Transverse colon (tissue), 4 donors: Measurements from ENCODE around the gene TIGD1. TPM values are rescaled to one million over a fixed set of nuclear protein-coding genes. Genes with fewer than 3 reads are reported as not detected.
A peak's percentile ranks its signal among the peaks of the same experiment; 100 is the strongest.

Source experiments
- DNase-seq: peaks from one replicate; pipeline ENCODE4 v3.0.0-alpha.2; 2019
- H3K27ac ChIP-seq, 4 donors: fragments of 200-600 bp; sonication (generic); 2 replicates each; pipeline ENCODE4 v1.5.1; 2016 to 2018; ENCODE audit warnings: inconsistent platforms in 4 of 4
- H3K27me3 ChIP-seq: fragments of 200-600 bp; sonication (generic); 2 replicates; pipeline ENCODE4 v1.5.1; 2017; ENCODE audit warnings: inconsistent platforms
- H3K36me3 ChIP-seq, 4 donors: fragments of 200-600 bp; sonication (generic); 2 replicates each; pipeline ENCODE4 v1.5.1; 2017 to 2019; ENCODE audit warnings: inconsistent platforms in 4 of 4
- H3K4me1 ChIP-seq, 4 donors: fragments of 200-600 bp; sonication (generic); 2 replicates each; pipeline ENCODE4 v1.5.1; 2017 to 2020; ENCODE audit warnings: inconsistent platforms in 4 of 4
- H3K4me3 ChIP-seq, 4 donors: fragments of 200-600 bp; sonication (generic); 1 replicate in 1 of 4; 2 replicates in 3 of 4; pipeline versions ENCODE4 v1.5.1 to v1.6.1; 2017 to 2019; ENCODE audit warnings: inconsistent platforms in 4 of 4
- H3K9me3 ChIP-seq, 2 donors: fragments of 200-600 bp; sonication (generic); 2 replicates each; pipeline ENCODE4 v1.5.1; 2017 to 2019; ENCODE audit warnings: inconsistent platforms in 2 of 2
- EP300 ChIP-seq: sonication (generic); formaldehyde crosslinking; IDR thresholded peaks from one replicate; pipeline ENCODE4 v1.6.1; 2017; ENCODE audit warnings: antibody characterized with exemption, low read depth
- POLR2A ChIP-seq: fragments of 450-650 bp; IDR thresholded peaks from one replicate; pipeline ENCODE4 v1.6.1; 2016; ENCODE audit warnings: antibody characterized with exemption, mild to moderate bottlenecking, moderate library complexity
- POLR2AphosphoS5 ChIP-seq, 3 donors: sonication (generic); formaldehyde crosslinking; IDR thresholded peaks; one replicate each; pipeline ENCODE4 v1.6.1; 2016; ENCODE audit warnings: antibody characterized with exemption in 3 of 3
- WGBS, 2 donors: methylation state at CpG; one replicate each; pipeline ENCODE4 v1.1.5; 2018; ENCODE audit warnings: low coverage in 1 of 2; 5-methylcytosine and 5-hydroxymethylcytosine counted together
- in situ Hi-C, 4 donors: fragments of 200-750 bp; cut with MboI; loops; one replicate each; pipeline versions ENCODE4 v1.15.0 to v1.15.1; 2017; ENCODE audit warnings: low sequenced_read_pairs in 3 of 4, low pct_ligation_motif_present in 1 of 4, low pct_unique_long_range_greater_than_20kb in 1 of 4
- intact Hi-C: fragments of 100-400 bp; cut with DNase I; formaldehyde crosslinking; loops from one replicate; pipeline ENCODE4 v1.15.1; 2023; ENCODE audit warnings: low total_unique reads
- total RNA-seq, 4 donors: library from RNA; depleted of rRNA; stranded (reverse); fragments of >200 nt; gene quantifications; one replicate each; pipeline ENCODE4 v1.1.0, GENCODE V29; 2016
- TF ChIP-seq, protein P1 (sequence below), 5 experiments: fragments of 200-600 bp in 3 of 5; fragments of 450-650 bp in 2 of 5; sonication (generic) in 3 of 5; IDR thresholded peaks; 1 replicate in 2 of 5; 2 replicates in 3 of 5; pipeline ENCODE4 v1.5.1; 2016 to 2017; ENCODE audit warnings: antibody characterized with exemption in 5 of 5, inconsistent platforms in 3 of 5, mild to moderate bottlenecking in 2 of 5, moderate library complexity in 1 of 5

Gene TIGD1
- total RNA-seq, 4 donors from 2014 or later: 4.6 to 23.1 (median 11.9) TPM

DNA sequence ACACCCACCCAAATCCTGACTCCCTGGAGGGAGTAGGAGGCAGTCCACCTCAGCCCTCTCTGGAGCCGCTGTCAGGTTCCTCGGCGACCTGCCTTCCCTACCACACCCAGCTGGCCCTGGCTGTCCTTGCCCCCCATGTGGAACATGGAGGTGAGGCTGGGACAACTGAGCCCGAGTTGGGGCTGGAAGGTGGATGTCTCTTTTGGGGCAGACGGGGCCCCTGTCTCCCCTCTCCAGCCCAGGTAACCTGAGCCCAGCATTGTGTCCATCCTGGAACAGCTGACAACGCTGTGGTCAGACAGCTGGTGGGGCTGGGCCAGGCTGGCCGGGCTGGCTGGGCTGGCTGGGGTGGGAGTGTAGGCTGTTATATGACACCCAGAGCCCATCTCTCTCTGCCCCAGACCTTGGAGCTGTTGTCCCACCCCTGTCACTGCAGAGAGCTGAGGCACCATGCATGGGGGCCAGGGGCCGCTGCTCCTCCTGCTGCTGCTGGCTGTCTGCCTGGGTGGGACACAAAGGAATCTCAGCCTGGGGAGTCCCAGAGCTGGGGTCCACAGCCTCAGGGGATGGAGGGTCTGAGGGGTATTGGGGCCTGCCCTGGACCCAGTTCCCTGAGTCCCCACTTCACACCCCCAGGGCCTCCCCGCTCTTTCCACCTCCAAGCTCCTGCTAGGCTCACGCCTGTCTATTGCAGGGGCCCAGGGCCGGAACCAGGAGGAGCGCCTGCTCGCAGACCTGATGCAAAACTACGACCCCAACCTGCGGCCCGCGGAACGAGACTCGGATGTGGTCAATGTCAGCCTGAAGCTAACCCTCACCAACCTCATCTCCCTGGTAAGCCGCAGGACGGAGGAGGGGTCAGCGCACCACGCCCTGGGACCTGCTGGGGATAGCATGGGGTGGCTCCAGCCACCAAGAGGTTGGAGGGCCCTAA, 10.8 kb downstream of the TIGD1 start, which contains the start of gene CHRNG:
Gene CHRNG, plus strand, starts transcription at position 395 of the 934 bp plus-strand sequence. Its CDS starts 56 bp downstream, at position 451.
- Histone ChIP-seq H3K4me3 (no peak within 1 kb of the TSS), H3K4me1 (no peaks in the 10 kb centered on the region), H3K9me3 (no peaks in the 10 kb centered on the region), H3K27me3 (peaks cover 42% of the 10 kb centered on the region), H3K36me3 (no peaks in the 10 kb centered on the region), H3K27ac (no peak within 1 kb of the TSS)
- in situ Hi-C loops: no loop called here
- no peak for DNase-seq
- intact Hi-C loops: no loop called here
- TF ChIP-seq EP300 (no peak), POLR2AphosphoS5 (IDR thresholded peaks at IDR 0.05) (no peak), POLR2A (no peak)
- TF ChIP-seq, protein P1, sequence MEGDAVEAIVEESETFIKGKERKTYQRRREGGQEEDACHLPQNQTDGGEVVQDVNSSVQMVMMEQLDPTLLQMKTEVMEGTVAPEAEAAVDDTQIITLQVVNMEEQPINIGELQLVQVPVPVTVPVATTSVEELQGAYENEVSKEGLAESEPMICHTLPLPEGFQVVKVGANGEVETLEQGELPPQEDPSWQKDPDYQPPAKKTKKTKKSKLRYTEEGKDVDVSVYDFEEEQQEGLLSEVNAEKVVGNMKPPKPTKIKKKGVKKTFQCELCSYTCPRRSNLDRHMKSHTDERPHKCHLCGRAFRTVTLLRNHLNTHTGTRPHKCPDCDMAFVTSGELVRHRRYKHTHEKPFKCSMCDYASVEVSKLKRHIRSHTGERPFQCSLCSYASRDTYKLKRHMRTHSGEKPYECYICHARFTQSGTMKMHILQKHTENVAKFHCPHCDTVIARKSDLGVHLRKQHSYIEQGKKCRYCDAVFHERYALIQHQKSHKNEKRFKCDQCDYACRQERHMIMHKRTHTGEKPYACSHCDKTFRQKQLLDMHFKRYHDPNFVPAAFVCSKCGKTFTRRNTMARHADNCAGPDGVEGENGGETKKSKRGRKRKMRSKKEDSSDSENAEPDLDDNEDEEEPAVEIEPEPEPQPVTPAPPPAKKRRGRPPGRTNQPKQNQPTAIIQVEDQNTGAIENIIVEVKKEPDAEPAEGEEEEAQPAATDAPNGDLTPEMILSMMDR (IDR thresholded peaks at IDR 0.05): no peak
- WGBS, 2 donors: 40 to 58% methylated on average over 1 to 23 of the region's 23 CpGs

DNA sequence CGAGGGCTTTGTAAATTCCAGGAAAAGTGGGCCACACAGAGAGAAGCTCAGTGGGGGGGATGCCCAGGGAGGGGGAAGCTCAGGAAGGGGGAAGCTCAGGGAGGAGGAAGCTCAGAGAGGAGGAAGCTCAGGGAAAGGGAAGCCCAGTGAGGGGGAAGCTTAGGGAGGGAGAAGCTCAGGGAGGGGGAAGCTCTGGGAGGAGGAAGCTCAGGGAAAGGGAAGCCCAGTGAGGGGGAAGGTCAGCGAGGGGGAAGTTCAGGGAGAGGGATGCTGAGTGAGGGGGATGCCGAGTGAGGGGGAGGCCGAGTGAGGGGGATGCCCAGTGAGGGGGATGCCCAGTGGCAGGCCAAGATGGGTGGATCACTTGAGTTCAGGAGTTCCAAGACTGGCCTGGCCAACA, 11.7 kb downstream of the TIGD1 start:
- in situ Hi-C loops: no loop called here
- H3K9me3 ChIP-seq: no peaks in the 10 kb centered on the region
- no peak for DNase-seq
- no peak for TF ChIP-seq POLR2A
- TF ChIP-seq POLR2AphosphoS5 (IDR thresholded peaks at IDR 0.05): no peak
- no peak for TF ChIP-seq EP300
- TF ChIP-seq, protein P1 (IDR thresholded peaks at IDR 0.05): no peak
- H3K4me1 ChIP-seq: no peaks in the 10 kb centered on the region
- no peak overlapping the region for H3K27ac ChIP-seq
- WGBS, 2 donors: 43 to 44% methylated on average over 1 to 4 of the region's 4 CpGs
- no peak overlapping the region for H3K4me3 ChIP-seq
- intact Hi-C loops: no loop called here
- H3K27me3 ChIP-seq: peaks cover 42% of the 10 kb centered on the region
- H3K36me3 ChIP-seq: no peaks in the 10 kb centered on the region

DNA sequence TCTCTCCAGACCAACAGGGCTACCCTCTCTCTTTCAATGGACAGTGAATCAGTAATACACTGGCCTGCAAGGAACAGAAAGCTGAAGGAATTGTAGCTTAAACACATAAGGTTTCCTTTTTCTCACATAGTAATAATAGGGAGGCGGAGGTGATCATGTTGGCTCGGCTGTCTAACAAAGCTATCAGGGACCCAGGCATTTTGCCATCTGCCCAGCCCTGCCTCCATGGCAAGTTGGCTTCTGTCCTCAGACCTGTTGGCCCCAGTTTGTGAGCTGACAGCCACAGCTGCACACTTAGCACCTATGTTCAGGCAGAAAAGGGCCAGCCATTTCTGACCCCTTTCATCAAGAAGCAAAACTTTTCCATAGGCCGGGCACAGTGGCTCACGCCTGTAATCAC, 12.9 kb downstream of the TIGD1 start:
- H3K27me3 ChIP-seq: peaks cover 42% of the 10 kb centered on the region
- intact Hi-C loops: no loop called here
- 67 to 71% methylated on average over 1 to 4 of the region's 4 CpGs for WGBS, 2 donors

DNA sequence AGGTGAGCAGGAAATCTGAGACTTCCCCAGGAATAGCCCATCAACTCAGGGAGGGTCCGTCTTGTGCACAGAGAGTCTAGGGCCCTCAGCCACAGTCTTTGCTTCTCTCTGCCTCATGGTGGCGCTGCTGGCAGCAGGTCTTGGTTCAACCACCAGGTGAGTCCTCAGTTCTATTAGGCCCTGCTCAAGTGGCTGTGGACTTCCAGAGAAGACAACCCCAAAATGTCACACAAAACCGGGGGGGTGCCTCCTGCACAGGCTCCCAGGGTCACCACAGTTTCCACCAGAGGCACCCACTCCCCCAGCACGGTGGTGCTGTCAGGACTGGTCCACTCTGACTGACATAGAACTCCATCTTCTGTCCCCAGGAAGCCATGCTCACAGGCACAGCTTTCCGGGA, 13.3 kb downstream of the TIGD1 start:
- no peaks in the 10 kb centered on the region for H3K9me3 ChIP-seq
- H3K27ac ChIP-seq: no peak overlapping the region
- WGBS, 2 donors: 58% methylated on average over 5 of the region's 5 CpGs; no CpG with 5 or more reads in 1 of the 2 donors
- DNase-seq: no peak
- H3K27me3 ChIP-seq: peaks cover 42% of the 10 kb centered on the region
- no peak overlapping the region for H3K4me3 ChIP-seq
- H3K36me3 ChIP-seq: no peaks in the 10 kb centered on the region
- in situ Hi-C loops: no loop called here
- H3K4me1 ChIP-seq: no peaks in the 10 kb centered on the region
- intact Hi-C loops: no loop called here
- TF ChIP-seq, protein P1 (IDR thresholded peaks at IDR 0.05): peak in 4 of 5 experiments; percentile 17 to 49 (median 26)
- TF ChIP-seq EP300: no peak

More for the DNA sequence above, 12.9 kb downstream of the TIGD1 start:
- in situ Hi-C loops: no loop called here
- Histone ChIP-seq H3K27ac (no peak overlapping the region), H3K4me1 (no peaks in the 10 kb centered on the region), H3K4me3 (no peak overlapping the region), H3K9me3 (no peaks in the 10 kb centered on the region), H3K36me3 (no peaks in the 10 kb centered on the region)
- TF ChIP-seq POLR2AphosphoS5 (IDR thresholded peaks at IDR 0.05): no peak
- TF ChIP-seq, protein P1 (IDR thresholded peaks at IDR 0.05): no peak
- TF ChIP-seq POLR2A: no peak
- TF ChIP-seq EP300: no peak
- no peak for DNase-seq
